Endothelial cell of umbilical vein (primary cell): ENCODE results near the gene PARP12.

Source experiments
- CTCF ChIP-seq, 2 donors: IDR thresholded peaks; 1 replicate in 1 of 2; 2 replicates in 1 of 2; pipeline ENCODE4 v1.5.1; 2011; ENCODE audit warnings: low read length in 2 of 2, mild to moderate bottlenecking in 2 of 2, moderate library complexity in 2 of 2, control low read depth in 1 of 2, inconsistent platforms in 1 of 2, low read depth in 1 of 2; ENCODE audit not compliant: insufficient read depth in 1 of 2; ENCODE audit errors: extremely low read depth in 1 of 2
- POLR2A ChIP-seq: IDR thresholded peaks from 2 replicates; pipeline ENCODE4 v1.6.1; 2012; ENCODE audit warnings: low read depth, mild to moderate bottlenecking, control low read depth, low read length
- POLR2AphosphoS5 ChIP-seq: IDR thresholded peaks from 2 replicates; pipeline ENCODE4 v1.6.1; 2012; ENCODE audit warnings: low read depth, mild to moderate bottlenecking, control low read depth, low read length, moderate library complexity; ENCODE audit not compliant: insufficient read depth

DNA sequence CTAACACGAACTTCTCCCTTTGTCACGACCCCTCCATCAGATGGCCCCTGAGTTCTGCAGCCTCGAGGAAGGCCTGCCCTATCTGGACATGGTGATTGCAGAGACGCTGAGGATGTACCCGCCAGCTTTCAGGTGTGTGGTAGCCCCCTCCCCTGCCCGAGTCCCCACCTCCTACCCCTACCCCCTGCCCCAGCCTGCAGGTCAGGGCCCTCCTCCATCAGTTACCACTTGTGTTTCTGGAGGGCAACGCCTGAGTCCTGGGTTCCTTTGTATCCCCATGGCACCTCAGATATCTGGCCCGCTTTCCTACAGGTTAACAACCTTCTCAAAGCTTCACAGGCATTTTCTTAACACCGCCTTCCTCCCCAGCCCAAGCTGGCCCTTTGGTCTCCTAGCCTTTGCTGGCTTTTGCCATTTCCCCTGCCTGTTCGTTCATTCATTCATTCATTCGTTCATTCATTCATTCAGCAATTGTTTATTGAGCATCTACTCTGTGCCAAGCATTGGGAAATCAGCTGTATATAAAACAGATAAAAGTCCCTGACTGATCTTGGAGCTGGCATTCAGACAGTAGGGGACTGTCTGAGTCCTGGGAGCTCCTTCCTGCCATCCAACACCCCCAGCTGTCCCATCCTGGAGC lies 55.6 kb downstream of the PARP12 start:
- no peak for TF ChIP-seq POLR2A
- no peak for TF ChIP-seq CTCF (IDR thresholded peaks at IDR 0.05; ENCODE audit: extremely low read depth in 1 of 2, insufficient read depth in 1 of 2, low read depth in 1 of 2, low read length in 2 of 2)
- no peak for TF ChIP-seq POLR2AphosphoS5
